ENCODE measurements around the gene POU2F1.
"Not testable (repeated sequence)": the region's sequence is repeated elsewhere in the genome, so short reads cannot be mapped to it uniquely, and the experiment has no call there.

POU2F1 gene

GRCh38 chr1:167233373-167233772 lies 12.7 kb downstream of the POU2F1 start:
- H3K9me3 Mint-ChIP-seq = no peaks in the 10 kb centered on the region
- no peak for ATAC-seq
- no peak overlapping the region for H3K27ac Mint-ChIP-seq
- H3K4me3 Mint-ChIP-seq = no peak overlapping the region
- H3K27me3 Mint-ChIP-seq = no peaks in the 10 kb centered on the region
- no peaks in the 10 kb centered on the region for H3K36me3 Mint-ChIP-seq (ENCODE audit: low read depth)
- no peak for DNase-seq
- peaks cover 27% of the 10 kb centered on the region for H3K4me1 Mint-ChIP-seq

- Mint-ChIP-seq H3K4me1 (peaks cover 9% of the 10 kb centered on the region), H3K36me3 (ENCODE audit: low read depth) (no peaks in the 10 kb centered on the region), H3K27me3 (no peaks in the 10 kb centered on the region), H3K9me3 (no peaks in the 10 kb centered on the region), H3K27ac (no peak overlapping the region), H3K4me3 (no peak overlapping the region)
- no peak for DNase-seq
- ATAC-seq = no peak
Measured at GRCh38 chr1:167237000-167237399, 16.3 kb downstream of the POU2F1 start.

GRCh38 chr1:167238713-167239112 lies 18.0 kb downstream of the POU2F1 start:
- H3K9me3 Mint-ChIP-seq = peaks cover under 1% of the 10 kb centered on the region
- peaks cover 9% of the 10 kb centered on the region for H3K4me1 Mint-ChIP-seq
- DNase-seq = no peak
- H3K27me3 Mint-ChIP-seq = no peaks in the 10 kb centered on the region
- ATAC-seq = no peak
- H3K36me3 Mint-ChIP-seq (ENCODE audit: low read depth) = peaks cover 5% of the 10 kb centered on the region
- no peak overlapping the region for H3K4me3 Mint-ChIP-seq
- H3K27ac Mint-ChIP-seq = no peak overlapping the region

GRCh38 chr1:167239257-167239656 lies 18.6 kb downstream of the POU2F1 start:
- Mint-ChIP-seq H3K9me3 (peaks cover 5% of the 10 kb centered on the region), H3K27ac (no peak overlapping the region), H3K36me3 (ENCODE audit: low read depth) (peaks cover 9% of the 10 kb centered on the region), H3K27me3 (no peaks in the 10 kb centered on the region), H3K4me3 (no peak overlapping the region), H3K4me1 (peaks cover 9% of the 10 kb centered on the region)
- no peak for DNase-seq
- ATAC-seq = no peak

GRCh38 chr1:167244244-167244643 lies 23.6 kb downstream of the POU2F1 start:
- H3K4me1 Mint-ChIP-seq = peaks cover 21% of the 10 kb centered on the region
- peaks cover 5% of the 10 kb centered on the region for H3K9me3 Mint-ChIP-seq
- ATAC-seq (no peak), DNase-seq (no peak)
- H3K4me3 Mint-ChIP-seq = no peak overlapping the region
- no peak overlapping the region for H3K27ac Mint-ChIP-seq
- no peaks in the 10 kb centered on the region for H3K27me3 Mint-ChIP-seq
- H3K36me3 Mint-ChIP-seq (ENCODE audit: low read depth) = peaks cover 9% of the 10 kb centered on the region

GRCh38 chr1:167245168-167245567 lies 24.5 kb downstream of the POU2F1 start:
- ATAC-seq; H3K27ac Mint-ChIP-seq; DNase-seq; H3K9me3 Mint-ChIP-seq; H3K36me3 Mint-ChIP-seq (ENCODE audit: low read depth); H3K27me3 Mint-ChIP-seq; H3K4me3 Mint-ChIP-seq: not testable (repeated sequence)
- H3K4me1 Mint-ChIP-seq = peaks cover 30% of the 10 kb centered on the region

GRCh38 chr1:167246971-167247370 lies 26.3 kb downstream of the POU2F1 start:
- no peaks in the 10 kb centered on the region for H3K27me3 Mint-ChIP-seq

GRCh38 chr1:167247754-167248153 lies 27.1 kb downstream of the POU2F1 start:
- ATAC-seq (no peak), DNase-seq (no peak)
- H3K4me1 Mint-ChIP-seq = peaks cover 34% of the 10 kb centered on the region
- H3K27ac Mint-ChIP-seq = no peak overlapping the region
- no peaks in the 10 kb centered on the region for H3K27me3 Mint-ChIP-seq
- H3K9me3 Mint-ChIP-seq = peaks cover 5% of the 10 kb centered on the region
- H3K4me3 Mint-ChIP-seq = no peak overlapping the region
- H3K36me3 Mint-ChIP-seq (ENCODE audit: low read depth) = peaks cover 9% of the 10 kb centered on the region

More at GRCh38 chr1:167246971-167247370, 26.3 kb downstream of the POU2F1 start:
- H3K27ac Mint-ChIP-seq = no peak overlapping the region
- peaks cover 5% of the 10 kb centered on the region for H3K9me3 Mint-ChIP-seq
- H3K36me3 Mint-ChIP-seq (ENCODE audit: low read depth) = peaks cover 9% of the 10 kb centered on the region
- no peak for DNase-seq
- H3K4me3 Mint-ChIP-seq = no peak overlapping the region
- peaks cover 33% of the 10 kb centered on the region for H3K4me1 Mint-ChIP-seq
- ATAC-seq = no peak

- Mint-ChIP-seq H3K4me3 (no peak overlapping the region), H3K36me3 (ENCODE audit: low read depth) (peaks cover 2% of the 10 kb centered on the region), H3K27me3 (no peaks in the 10 kb centered on the region), H3K9me3 (peaks cover 2% of the 10 kb centered on the region), H3K27ac (no peak overlapping the region), H3K4me1 (peaks cover 43% of the 10 kb centered on the region)
- ATAC-seq (no peak), DNase-seq (no peak)
Measured at GRCh38 chr1:167248707-167249642, 28.3 kb downstream of the POU2F1 start.

- DNase-seq = no peak
- no peak overlapping the region for H3K4me3 Mint-ChIP-seq
- H3K4me1 Mint-ChIP-seq = peaks cover 47% of the 10 kb centered on the region
- H3K27ac Mint-ChIP-seq = no peak overlapping the region
- H3K9me3 Mint-ChIP-seq = no peaks in the 10 kb centered on the region
- peak; percentile 93 for ATAC-seq
- H3K27me3 Mint-ChIP-seq = no peaks in the 10 kb centered on the region
- H3K36me3 Mint-ChIP-seq (ENCODE audit: low read depth) = no peaks in the 10 kb centered on the region
Measured at GRCh38 chr1:167249702-167250101, 29.0 kb downstream of the POU2F1 start.

- ATAC-seq (no peak), DNase-seq (no peak)
- peaks cover 54% of the 10 kb centered on the region for H3K4me1 Mint-ChIP-seq
- no peak overlapping the region for H3K4me3 Mint-ChIP-seq
- no peak overlapping the region for H3K27ac Mint-ChIP-seq
- no peaks in the 10 kb centered on the region for H3K27me3 Mint-ChIP-seq
- no peaks in the 10 kb centered on the region for H3K9me3 Mint-ChIP-seq
- H3K36me3 Mint-ChIP-seq (ENCODE audit: low read depth) = peaks cover 2% of the 10 kb centered on the region
Measured at GRCh38 chr1:167250482-167250881, 29.8 kb downstream of the POU2F1 start.

- Mint-ChIP-seq H3K27me3 (no peaks in the 10 kb centered on the region), H3K9me3 (no peaks in the 10 kb centered on the region), H3K4me1 (peaks cover 58% of the 10 kb centered on the region), H3K27ac (no peak overlapping the region), H3K36me3 (ENCODE audit: low read depth) (peaks cover 2% of the 10 kb centered on the region), H3K4me3 (no peak overlapping the region)
- ATAC-seq (no peak), DNase-seq (no peak)
Measured at GRCh38 chr1:167251472-167251871, 30.8 kb downstream of the POU2F1 start.

- H3K36me3 Mint-ChIP-seq (ENCODE audit: low read depth) = peaks cover 2% of the 10 kb centered on the region
- DNase-seq (no peak), ATAC-seq (no peak)
- H3K4me3 Mint-ChIP-seq = no peak overlapping the region
- no peak overlapping the region for H3K27ac Mint-ChIP-seq
- peaks cover 45% of the 10 kb centered on the region for H3K4me1 Mint-ChIP-seq
- no peaks in the 10 kb centered on the region for H3K27me3 Mint-ChIP-seq
- no peaks in the 10 kb centered on the region for H3K9me3 Mint-ChIP-seq
Measured at GRCh38 chr1:167252986-167253385, 32.3 kb downstream of the POU2F1 start.

- H3K4me3 Mint-ChIP-seq = no peak overlapping the region
- H3K27me3 Mint-ChIP-seq = no peaks in the 10 kb centered on the region
- peaks cover 2% of the 10 kb centered on the region for H3K36me3 Mint-ChIP-seq (ENCODE audit: low read depth)
- DNase-seq (no peak), ATAC-seq (no peak)
- peaks cover 26% of the 10 kb centered on the region for H3K4me1 Mint-ChIP-seq
- H3K9me3 Mint-ChIP-seq = no peaks in the 10 kb centered on the region
- no peak overlapping the region for H3K27ac Mint-ChIP-seq
Measured at GRCh38 chr1:167258858-167259257, 38.2 kb downstream of the POU2F1 start.

- H3K4me1 Mint-ChIP-seq = peaks cover 23% of the 10 kb centered on the region
- H3K27ac Mint-ChIP-seq = no peak overlapping the region
- H3K36me3 Mint-ChIP-seq (ENCODE audit: low read depth) = no peaks in the 10 kb centered on the region
- H3K9me3 Mint-ChIP-seq = no peaks in the 10 kb centered on the region
- no peaks in the 10 kb centered on the region for H3K27me3 Mint-ChIP-seq
- DNase-seq (no peak), ATAC-seq (no peak)
- H3K4me3 Mint-ChIP-seq = no peak overlapping the region
Measured at GRCh38 chr1:167262836-167263235, 42.1 kb downstream of the POU2F1 start.
